Stimulated activated CD4-positive, alpha-beta T cell treated with anti-CD3 and anti-CD28 coated beads, Interleukin-12 subunit alpha, Interleukin-12 subunit beta, amount 100 ng/mL, for 24 hours (primary cell): ENCODE results near the gene KCNQ5.

Experiments used
- DNase-seq, 2 experiments: peaks; one replicate each; pipeline ENCODE4 v3.0.0-alpha.2; 2020; ENCODE audit warnings: low read depth in 2 of 2

KCNQ5 gene

GRCh38 chr6:72911463-72912155 lies 289.7 kb downstream of the KCNQ5 start:
- no peak for DNase-seq

- DNase-seq = no peak
Observed at GRCh38 chr6:72913797-72914196, 291.9 kb downstream of the KCNQ5 start.

- no peak for DNase-seq
Observed at GRCh38 chr6:72916298-72916697, 294.4 kb downstream of the KCNQ5 start.

GRCh38 chr6:72916906-72917305 lies 295.0 kb downstream of the KCNQ5 start:
- no peak for DNase-seq

- DNase-seq = no peak
Observed at GRCh38 chr6:72922401-72922800, 300.5 kb downstream of the KCNQ5 start.

GRCh38 chr6:72925136-72925535 lies 303.3 kb downstream of the KCNQ5 start:
- no peak for DNase-seq

- DNase-seq = no peak
Observed at GRCh38 chr6:72930556-72931132, 308.8 kb downstream of the KCNQ5 start.

GRCh38 chr6:72931325-72931887 lies 309.5 kb downstream of the KCNQ5 start:
- DNase-seq = no peak

GRCh38 chr6:72933233-72933632 lies 311.4 kb downstream of the KCNQ5 start:
- DNase-seq = no peak

GRCh38 chr6:72936766-72937559 lies 315.1 kb downstream of the KCNQ5 start:
- no peak for DNase-seq

GRCh38 chr6:72938104-72938503 lies 316.2 kb downstream of the KCNQ5 start:
- no peak for DNase-seq

GRCh38 chr6:72939004-72939403 lies 317.1 kb downstream of the KCNQ5 start:
- no peak for DNase-seq

- DNase-seq = no peak
Observed at GRCh38 chr6:72940265-72940664, 318.4 kb downstream of the KCNQ5 start.

GRCh38 chr6:72941263-72941662 lies 319.4 kb downstream of the KCNQ5 start:
- no peak for DNase-seq

GRCh38 chr6:72941751-72942150 lies 319.9 kb downstream of the KCNQ5 start:
- no peak for DNase-seq

GRCh38 chr6:72943699-72944098 lies 321.8 kb downstream of the KCNQ5 start:
- no peak for DNase-seq

GRCh38 chr6:72944660-72945059 lies 322.8 kb downstream of the KCNQ5 start:
- no peak for DNase-seq

- no peak for DNase-seq
Observed at GRCh38 chr6:72946774-72947173, 324.9 kb downstream of the KCNQ5 start.

GRCh38 chr6:72947534-72947933 lies 325.7 kb downstream of the KCNQ5 start:
- DNase-seq = no peak

- no peak for DNase-seq
Observed at GRCh38 chr6:72948153-72948552, 326.3 kb downstream of the KCNQ5 start.

- DNase-seq = no peak
Observed at GRCh38 chr6:72950114-72950860, 328.4 kb downstream of the KCNQ5 start.
